Right atrium auricular region (tissue), 2 donors: ENCODE data around the gene ZNF146. TPM values are rescaled to one million over a fixed set of nuclear protein-coding genes. Genes with fewer than 3 reads are reported as not detected.

Experiments used
- DNase-seq: peaks from one replicate; pipeline ENCODE4 v3.0.0-alpha.2; 2019; ENCODE audit warnings: low spot score
- H3K27ac ChIP-seq, 2 donors: fragments of 200-600 bp; sonication (generic); 1 replicate in 1 of 2; 2 replicates in 1 of 2; pipeline ENCODE4 v1.5.1; 2016 to 2019
- H3K27me3 ChIP-seq, 2 donors: fragments of 200-600 bp; sonication (generic); one replicate each; pipeline versions ENCODE4 v1.5.1 to v1.6.0; 2017 to 2019
- H3K36me3 ChIP-seq: fragments of 200-600 bp; sonication (generic); one replicate; pipeline ENCODE4 v1.5.1; 2016
- H3K4me1 ChIP-seq, 2 donors: fragments of 200-600 bp; sonication (generic); one replicate each; pipeline versions ENCODE4 v1.5.1 to v1.6.0; 2017 to 2019
- H3K4me3 ChIP-seq, 2 donors: fragments of 200-600 bp; sonication (generic); 1 replicate in 1 of 2; 2 replicates in 1 of 2; pipeline ENCODE4 v1.5.1; 2017 to 2019; ENCODE audit warnings: mild to moderate bottlenecking in 1 of 2, moderate library complexity in 1 of 2
- H3K9me3 ChIP-seq, 2 donors: fragments of 200-600 bp; sonication (generic); one replicate each; pipeline ENCODE4 v1.5.1; 2019
- CTCF ChIP-seq, 2 donors: fragments of 200-600 bp; sonication (generic); IDR thresholded peaks; one replicate each; pipeline ENCODE4 v1.5.1; 2019; ENCODE audit warnings: antibody characterized with exemption in 2 of 2
- total RNA-seq, 2 donors: library from RNA; depleted of rRNA; stranded (reverse); fragments of >200 nt; gene quantifications; one replicate each; pipeline ENCODE4 v1.1.0, GENCODE V29; 2016

Gene ZNF146
- total RNA-seq, 2 donors from 2014 or later, result 46.2 to 48.0 TPM

- H3K9me3 ChIP-seq, result no peaks in the 10 kb centered on the region
- no peak for DNase-seq
- no peak for TF ChIP-seq CTCF (IDR thresholded peaks at IDR 0.05)
- H3K4me3 ChIP-seq, result no peak overlapping the region
- no peaks in the 10 kb centered on the region for H3K36me3 ChIP-seq
- no peak overlapping the region for H3K27ac ChIP-seq
- H3K27me3 ChIP-seq, result no peaks in the 10 kb centered on the region
- H3K4me1 ChIP-seq, result no peaks in the 10 kb centered on the region
These were observed 7.2 kb upstream of the ZNF146 start for GRCh38 chr19:36207605-36208252.

- no peak for TF ChIP-seq CTCF (IDR thresholded peaks at IDR 0.05)
- Histone ChIP-seq H3K36me3 (no peaks in the 10 kb centered on the region), H3K4me3 (no peak overlapping the region), H3K9me3 (no peaks in the 10 kb centered on the region), H3K27ac (no peak overlapping the region), H3K27me3 (no peaks in the 10 kb centered on the region), H3K4me1 (peaks cover 0 to 10% of the 10 kb centered on the region in 2 donors)
- no peak for DNase-seq
These were observed 5.5 kb upstream of the ZNF146 start for GRCh38 chr19:36209372-36209771.

GRCh38 chr19:36210497-36210896 is 4.4 kb upstream of the ZNF146 start:
- DNase-seq, result no peak
- no peak for TF ChIP-seq CTCF (IDR thresholded peaks at IDR 0.05)
- H3K27ac ChIP-seq, result no peak overlapping the region

GRCh38 chr19:36212895-36213294 is 2.0 kb upstream of the ZNF146 start:
- H3K27ac ChIP-seq, result no peak overlapping the region
- no peak for TF ChIP-seq CTCF (IDR thresholded peaks at IDR 0.05)

More at GRCh38 chr19:36210497-36210896, 4.4 kb upstream of the ZNF146 start:
- no peak overlapping the region for H3K4me3 ChIP-seq
- no peaks in the 10 kb centered on the region for H3K9me3 ChIP-seq
- peaks cover 0 to 10% of the 10 kb centered on the region in 2 donors for H3K4me1 ChIP-seq
- no peaks in the 10 kb centered on the region for H3K27me3 ChIP-seq
- H3K36me3 ChIP-seq, result no peaks in the 10 kb centered on the region

DNA sequence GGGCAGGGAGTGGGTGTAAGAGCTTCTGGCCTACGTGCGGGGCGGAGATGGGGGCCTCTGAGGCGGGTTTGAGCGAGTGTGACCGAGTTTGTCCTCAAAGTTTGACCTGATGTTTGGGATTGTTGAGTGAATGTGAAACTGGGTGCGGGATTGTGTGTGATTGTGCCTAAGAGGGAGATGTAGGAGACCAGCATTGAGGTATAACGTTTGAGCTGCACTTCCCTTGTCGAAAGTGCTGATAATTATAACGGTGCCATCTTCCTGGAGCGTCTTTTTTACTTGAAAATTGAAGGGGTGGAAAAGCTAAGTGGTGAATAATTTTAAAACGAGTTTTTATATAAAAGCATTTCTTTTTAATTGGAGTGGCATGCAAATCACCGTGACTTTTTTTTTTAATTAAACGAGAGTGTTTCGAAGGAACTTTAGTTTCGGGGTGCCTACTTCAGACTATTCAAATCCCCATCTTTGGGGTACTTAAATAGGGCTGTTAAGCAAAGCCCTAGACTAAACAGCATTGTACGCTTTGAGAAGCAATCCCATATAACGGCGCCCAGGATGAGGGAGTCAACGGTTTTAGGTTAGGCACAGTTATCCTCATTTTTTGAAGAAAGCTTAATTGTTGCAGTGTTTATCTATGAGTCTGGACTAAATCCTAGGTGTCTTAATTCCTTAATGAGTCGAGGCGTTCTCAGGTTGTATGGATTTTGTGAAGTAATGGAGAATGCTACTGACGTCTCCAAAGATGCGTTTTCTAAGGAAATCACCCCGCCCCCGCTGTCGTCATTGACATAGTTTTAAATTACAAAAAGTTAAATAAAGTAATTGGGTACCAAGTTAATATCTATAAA is 594 bp downstream of the ZNF146 start:
- no peaks in the 10 kb centered on the region for H3K36me3 ChIP-seq
- no peak for DNase-seq
- TF ChIP-seq CTCF (IDR thresholded peaks at IDR 0.05), result no peak
- H3K4me3 ChIP-seq, result peak overlapping the region; percentile 75 to 81
- peaks cover 0 to 28% of the 10 kb centered on the region in 2 donors for H3K4me1 ChIP-seq
- H3K27ac ChIP-seq, result peak overlapping the region; percentile 95 to 97
- no peaks in the 10 kb centered on the region for H3K9me3 ChIP-seq
- H3K27me3 ChIP-seq, result no peaks in the 10 kb centered on the region

More at GRCh38 chr19:36212895-36213294, 2.0 kb upstream of the ZNF146 start:
- no peak for DNase-seq
- no peaks in the 10 kb centered on the region for H3K36me3 ChIP-seq
- H3K9me3 ChIP-seq, result no peaks in the 10 kb centered on the region
- peaks cover 0 to 22% of the 10 kb centered on the region in 2 donors for H3K4me1 ChIP-seq
- no peaks in the 10 kb centered on the region for H3K27me3 ChIP-seq
- H3K4me3 ChIP-seq, result no peak overlapping the region
